HepG2 (cell line): ENCODE results near the gene MYO19. TPM values are rescaled to one million over a fixed set of nuclear protein-coding genes. Genes with fewer than 3 reads are reported as not detected.

Experiments used
- ATF5 ChIP-seq: sonication (generic); formaldehyde crosslinking; IDR thresholded peaks from 2 replicates; pipeline ENCODE4 v1.4.0; 2020; ENCODE audit warnings: mild to moderate bottlenecking, low read depth, missing genetic modification reagents
- CCAR2 ChIP-seq: fragments of 200-400 bp; formaldehyde crosslinking; optimal IDR thresholded peaks from 2 replicates; pipeline ENCODE3; 2018; ENCODE audit warnings: low read depth, mild to moderate bottlenecking, low read length, moderate library complexity
- CEBPB ChIP-seq: IDR thresholded peaks from 2 replicates; pipeline ENCODE4 v1.6.1; 2011; ENCODE audit warnings: low read depth, low read length, improper control_type of control experiment, borderline replicate concordance
- DPF2 ChIP-seq: sonication (generic); formaldehyde crosslinking; IDR thresholded peaks from 2 replicates; pipeline ENCODE4 v1.4.0; 2020; ENCODE audit warnings: mild to moderate bottlenecking, low read depth, missing genetic modification reagents, borderline replicate concordance
- EED ChIP-seq: sonication (generic); formaldehyde crosslinking; IDR thresholded peaks from 2 replicates; pipeline ENCODE4 v1.5.0; 2020; ENCODE audit warnings: mild to moderate bottlenecking, missing genetic modification reagents
- ELK4 ChIP-seq: sonication (generic); formaldehyde crosslinking; IDR thresholded peaks from 2 replicates; pipeline ENCODE4 v1.9.0; 2021; ENCODE audit warnings: missing genetic modification reagents, borderline replicate concordance
- FOXO1 ChIP-seq: sonication (generic); formaldehyde crosslinking; IDR thresholded peaks from 2 replicates; pipeline ENCODE4 v1.4.0; 2020; ENCODE audit warnings: missing genetic modification reagents
- MAF1 ChIP-seq: sonication (generic); formaldehyde crosslinking; IDR thresholded peaks from 2 replicates; pipeline ENCODE4 v1.5.0; 2020; ENCODE audit warnings: missing genetic modification reagents, borderline replicate concordance
- NFIB ChIP-seq: sonication (generic); formaldehyde crosslinking; IDR thresholded peaks from 2 replicates; pipeline ENCODE4 v1.9.0; 2021; ENCODE audit warnings: missing genetic modification reagents, mild to moderate bottlenecking, borderline replicate concordance
- SP4 ChIP-seq: sonication (generic); formaldehyde crosslinking; IDR thresholded peaks from 2 replicates; pipeline ENCODE4 v1.8.1; 2023; ENCODE audit warnings: mild to moderate bottlenecking, missing genetic modification reagents
- SPEN ChIP-seq: sonication (generic); formaldehyde crosslinking; IDR thresholded peaks from 2 replicates; pipeline ENCODE4 v1.5.1; 2020; ENCODE audit warnings: low read depth, mild to moderate bottlenecking, missing genetic modification reagents
- SRF ChIP-seq: IDR thresholded peaks from 2 replicates; pipeline ENCODE4 v1.6.1; 2011; ENCODE audit warnings: mild to moderate bottlenecking, low read depth, low read length, moderate library complexity
- ZBTB2 ChIP-seq: sonication (generic); formaldehyde crosslinking; IDR thresholded peaks from 2 replicates; pipeline ENCODE4 v1.8.0; 2022; ENCODE audit warnings: low read depth, missing genetic modification reagents
- ZBTB49 ChIP-seq: sonication (generic); formaldehyde crosslinking; IDR thresholded peaks from 2 replicates; pipeline ENCODE4 v1.4.0; 2020; ENCODE audit warnings: missing genetic modification reagents, borderline replicate concordance
- ZNF143 ChIP-seq: sonication (generic); formaldehyde crosslinking; IDR thresholded peaks from 2 replicates; pipeline ENCODE4 v1.4.0; 2020; ENCODE audit warnings: missing genetic modification reagents
- ZNF205 ChIP-seq: IDR thresholded peaks from 2 replicates; pipeline ENCODE4 v1.6.1; 2018; ENCODE audit warnings: missing biosample characterization, missing genetic modification reagents
- ZNF3 ChIP-seq: IDR thresholded peaks from 2 replicates; pipeline ENCODE4 v1.7.0; 2017; ENCODE audit warnings: inconsistent platforms
- ZNF382 ChIP-seq: sonication (generic); formaldehyde crosslinking; IDR thresholded peaks from 2 replicates; pipeline ENCODE4 v1.5.0; 2020; ENCODE audit warnings: missing genetic modification reagents, mild to moderate bottlenecking, borderline replicate concordance
- ZNF510 ChIP-seq: sonication (generic); formaldehyde crosslinking; IDR thresholded peaks from 2 replicates; pipeline ENCODE4 v1.4.0; 2020; ENCODE audit warnings: low read depth, mild to moderate bottlenecking, missing genetic modification reagents
- ZNF557 ChIP-seq: sonication (generic); formaldehyde crosslinking; IDR thresholded peaks from 2 replicates; pipeline ENCODE4 v1.4.0; 2020; ENCODE audit warnings: missing genetic modification reagents
- ZNF569 ChIP-seq: sonication (generic); formaldehyde crosslinking; IDR thresholded peaks from 2 replicates; pipeline ENCODE4 v1.5.0; 2020; ENCODE audit warnings: mild to moderate bottlenecking, missing genetic modification reagents, moderate library complexity, borderline replicate concordance
- ZNF572 ChIP-seq: sonication (generic); formaldehyde crosslinking; IDR thresholded peaks from 2 replicates; pipeline ENCODE4 v1.5.1; 2020; ENCODE audit warnings: mild to moderate bottlenecking, missing genetic modification reagents
- ZNF576 ChIP-seq: sonication (generic); formaldehyde crosslinking; IDR thresholded peaks from 2 replicates; pipeline ENCODE4 v1.4.0; 2020; ENCODE audit warnings: mild to moderate bottlenecking, missing genetic modification reagents
- ZNF788 ChIP-seq: sonication (generic); formaldehyde crosslinking; IDR thresholded peaks from 2 replicates; pipeline ENCODE4 v1.5.0; 2020; ENCODE audit warnings: mild to moderate bottlenecking, missing genetic modification reagents, borderline replicate concordance
- polyA plus RNA-seq, 8 experiments: library from polyadenylated mRNA; depleted of rRNA in 3 of 8; stranded (reverse) in 7 of 8; unstranded in 1 of 8; fragments of >200 nt; fragmentation: Illumina TruSeq in 4 of 8; extraction: Trizol in 4 of 8; gene quantifications; 2 replicates each; pipeline versions ENCODE4 v1.2.1 to v1.2.3, GENCODE V29; 2011 to 2016; ENCODE audit warnings: low read depth in 4 of 8, missing spikeins in 1 of 8, mixed read lengths in 1 of 8; ENCODE audit not compliant: insufficient read depth in 1 of 8
- total RNA-seq, 5 experiments: library from RNA; depleted of rRNA; stranded (reverse); fragments of >200 nt; fragmentation: Illumina TruSeq; extraction: Trizol; gene quantifications; 2 replicates each; pipeline ENCODE4 v1.2.3, GENCODE V29; 2016; ENCODE audit warnings: low read depth in 1 of 5

MYO19 gene
- total and polyA plus RNA-seq, 2 of the 13 experiments (the other 11 are each of a cell fraction or from before 2014, with no cell fraction given) = 75.7 to 82.3 TPM

- TF ChIP-seq ZBTB2 (peak; percentile 65), MAF1 (no peak), ZNF788 (CRISPR knock-in tag) (peak; percentile 77; the same call in 1 of the 2 replicates), SPEN (peak; percentile 75; the same call in 1 of the 2 replicates), DPF2 (CRISPR knock-in tag) (no peak), NFIB (CRISPR knock-in tag) (peak; percentile 83; the same call in 1 of the 2 replicates), ZNF510 (CRISPR knock-in tag) (no peak), SRF (no peak), ZNF3 (no peak), CEBPB (no peak), SP4 (0 out of 2 replicates have a peak, but pooled peaks have one; percentile 54), ZNF569 (CRISPR knock-in tag) (no peak), ELK4 (no peak; the same call in 1 of the 2 replicates), ZNF557 (CRISPR knock-in tag) (no peak), ZNF205 (peak; percentile 81), ZNF382 (CRISPR knock-in tag) (no peak), ZNF143 (CRISPR knock-in tag) (peak; percentile 50; the same call in 1 of the 2 replicates), CCAR2 (no peak), ATF5 (CRISPR knock-in tag) (no peak), EED (CRISPR knock-in tag) (no peak; the same call in 1 of the 2 replicates), ZBTB49 (CRISPR knock-in tag) (no peak), ZNF576 (CRISPR knock-in tag) (no peak), ZNF572 (CRISPR knock-in tag) (no peak), FOXO1 (CRISPR knock-in tag) (peak; percentile 75)
Observed at GRCh38 chr17:36482611-36483504, 51.8 kb downstream of the MYO19 start (continued).
